HG02870 (cell line): Measurements from ENCODE around the gene FRMPD3.
"Not testable (repeated sequence)": the region's sequence is repeated elsewhere in the genome, so short reads cannot be mapped to it uniquely, and the experiment has no call there.

Experiments
- ATAC-seq: cut with Tn5 transposase; IDR thresholded peaks from one replicate; pipeline ENCODE4 v1.9.1; 2021; ENCODE audit warnings: mild to moderate bottlenecking, moderate library complexity; ENCODE audit not compliant: unreplicated experiment

Gene FRMPD3

GRCh38 chrX:107448998-107449835 is at the start of gene FRMPD3:
Gene FRMPD3 (plus strand): TSS chrX:107449652. CDS start chrX:107526589, 76,937 bp downstream.
- ATAC-seq = no peak

- ATAC-seq = no peak
These were observed 28.9 kb upstream of the FRMPD3 start for GRCh38 chrX:107420571-107420970.

GRCh38 chrX:107421337-107421861 is 28.1 kb upstream of the FRMPD3 start:
- ATAC-seq = no peak

- no peak for ATAC-seq
These were observed 20.4 kb upstream of the FRMPD3 start for GRCh38 chrX:107429090-107429489.

GRCh38 chrX:107440187-107440586 is 9.3 kb upstream of the FRMPD3 start:
- no peak for ATAC-seq

- no peak for ATAC-seq
These were observed 8.8 kb upstream of the FRMPD3 start for GRCh38 chrX:107440692-107441091.

- no peak for ATAC-seq
These were observed 6.4 kb upstream of the FRMPD3 start for GRCh38 chrX:107442914-107443527.

- no peak for ATAC-seq
These were observed 4.3 kb upstream of the FRMPD3 start for GRCh38 chrX:107445146-107445545.

- ATAC-seq = no peak
These were observed 3.8 kb upstream of the FRMPD3 start for GRCh38 chrX:107445631-107446030.

- no peak for ATAC-seq
These were observed 1.8 kb upstream of the FRMPD3 start for GRCh38 chrX:107447642-107448041.

- ATAC-seq = no peak
These were observed 841 bp upstream of the FRMPD3 start for GRCh38 chrX:107448625-107448997.

GRCh38 chrX:107450823-107451509 is 1.5 kb downstream of the FRMPD3 start:
- ATAC-seq = no peak

GRCh38 chrX:107451731-107452130 is 2.3 kb downstream of the FRMPD3 start:
- no peak for ATAC-seq

GRCh38 chrX:107452581-107452980 is 3.1 kb downstream of the FRMPD3 start:
- no peak for ATAC-seq

- peak; percentile 85 for ATAC-seq
These were observed 4.8 kb downstream of the FRMPD3 start for GRCh38 chrX:107454302-107454701.

- no peak for ATAC-seq
These were observed 7.8 kb downstream of the FRMPD3 start for GRCh38 chrX:107457289-107457688.

GRCh38 chrX:107465932-107466620 is 16.6 kb downstream of the FRMPD3 start:
- peak; percentile 90 for ATAC-seq

GRCh38 chrX:107467271-107467670 is 17.8 kb downstream of the FRMPD3 start:
- no peak for ATAC-seq

- ATAC-seq = no peak
These were observed 20.7 kb downstream of the FRMPD3 start for GRCh38 chrX:107470198-107470597.

GRCh38 chrX:107470971-107471370 is 21.5 kb downstream of the FRMPD3 start:
- ATAC-seq = no peak

- ATAC-seq = not testable (repeated sequence)
These were observed 22.0 kb downstream of the FRMPD3 start for GRCh38 chrX:107471420-107471819.
